Karpas-422 (cell line): Measurements from ENCODE around the gene SORD. TPM values are rescaled to one million over a fixed set of nuclear protein-coding genes. Genes with fewer than 3 reads are reported as not detected.
"Not testable (repeated sequence)": the region's sequence is repeated elsewhere in the genome, so short reads cannot be mapped to it uniquely, and the experiment has no call there.

Experiments
- DNase-seq: peaks from one replicate; pipeline ENCODE4 v3.0.0-alpha.2; 2015
- H2AFZ ChIP-seq: fragments of 200-600 bp; sonication (generic); 2 replicates; pipeline ENCODE4 v1.6.1; 2014; ENCODE audit warnings: antibody characterized with exemption, low read length, mixed read lengths
- H3K27ac ChIP-seq: fragments of 200-600 bp; sonication (generic); 2 replicates; pipeline ENCODE4 v1.5.1; 2014; ENCODE audit warnings: mild to moderate bottlenecking, low read length, moderate library complexity
- H3K27me3 ChIP-seq: fragments of 200-600 bp; sonication (generic); 2 replicates; pipeline ENCODE4 v1.6.1; 2014; ENCODE audit warnings: low read length, mixed read lengths
- H3K36me3 ChIP-seq: fragments of 200-600 bp; sonication (generic); 2 replicates; pipeline ENCODE4 v1.6.1; 2014; ENCODE audit warnings: low read length, mixed read lengths; ENCODE audit not compliant: insufficient read depth
- H3K4me1 ChIP-seq: fragments of 200-600 bp; sonication (generic); 2 replicates; pipeline ENCODE4 v1.6.1; 2014; ENCODE audit warnings: mild to moderate bottlenecking, low read length, mixed read lengths
- H3K4me2 ChIP-seq: fragments of 200-600 bp; sonication (generic); 2 replicates; pipeline ENCODE4 v1.6.1; 2014; ENCODE audit warnings: low read length, low read depth, mild to moderate bottlenecking; ENCODE audit not compliant: poor library complexity, severe bottlenecking
- H3K4me3 ChIP-seq: fragments of 200-600 bp; sonication (generic); 2 replicates; pipeline ENCODE4 v1.5.1; 2014; ENCODE audit warnings: mild to moderate bottlenecking, antibody characterized with exemption, low read length, mixed read lengths
- H3K79me2 ChIP-seq: fragments of 200-600 bp; sonication (generic); 2 replicates; pipeline ENCODE4 v1.6.1; 2014; ENCODE audit warnings: mild to moderate bottlenecking, low read length, mixed read lengths
- H3K9ac ChIP-seq: fragments of 200-600 bp; sonication (generic); 2 replicates; pipeline ENCODE4 v1.6.0; 2014; ENCODE audit warnings: low read length
- H3K9me2 ChIP-seq: fragments of 200-600 bp; sonication (generic), shearing (Covaris generic); replicated peaks from 2 replicates; pipeline ENCODE4 v1.6.0; 2014; ENCODE audit warnings: mild to moderate bottlenecking, low read length, moderate library complexity; ENCODE audit not compliant: insufficient read depth
- H3K9me3 ChIP-seq: fragments of 300-700, 200-600 bp; sonication (generic); 2 replicates; pipeline ENCODE4 v1.6.1; 2014; ENCODE audit warnings: low read length, mixed read lengths
- H4K20me1 ChIP-seq: fragments of 200-600 bp; sonication (generic); 2 replicates; pipeline ENCODE4 v1.6.1; 2014; ENCODE audit warnings: mild to moderate bottlenecking, antibody characterized with exemption, low read length, low read depth; ENCODE audit not compliant: insufficient read depth
- total RNA-seq: library from RNA; depleted of rRNA; stranded (reverse); fragments of >200 nt; shearing (Covaris generic); gene quantifications from 2 replicates; pipeline ENCODE4 v1.2.3, GENCODE V29; 2014; ENCODE audit warnings: low replicate concordance

The SORD gene
- total RNA-seq, 1 experiment from 2014 or later = 33.5 TPM

GRCh38 chr15:45062301-45062700, 39.3 kb downstream of the SORD start:
- not testable (repeated sequence) for H2AFZ ChIP-seq, H3K4me3 ChIP-seq, H3K9ac ChIP-seq, H3K9me2 ChIP-seq, H4K20me1 ChIP-seq, H3K27ac ChIP-seq, DNase-seq, H3K4me2 ChIP-seq, H3K27me3 ChIP-seq, H3K9me3 ChIP-seq
- peaks cover 18% of the 10 kb centered on the region for H3K36me3 ChIP-seq
- peaks cover 17% of the 10 kb centered on the region for H3K4me1 ChIP-seq
- H3K79me2 ChIP-seq = peaks cover 14% of the 10 kb centered on the region

DNA sequence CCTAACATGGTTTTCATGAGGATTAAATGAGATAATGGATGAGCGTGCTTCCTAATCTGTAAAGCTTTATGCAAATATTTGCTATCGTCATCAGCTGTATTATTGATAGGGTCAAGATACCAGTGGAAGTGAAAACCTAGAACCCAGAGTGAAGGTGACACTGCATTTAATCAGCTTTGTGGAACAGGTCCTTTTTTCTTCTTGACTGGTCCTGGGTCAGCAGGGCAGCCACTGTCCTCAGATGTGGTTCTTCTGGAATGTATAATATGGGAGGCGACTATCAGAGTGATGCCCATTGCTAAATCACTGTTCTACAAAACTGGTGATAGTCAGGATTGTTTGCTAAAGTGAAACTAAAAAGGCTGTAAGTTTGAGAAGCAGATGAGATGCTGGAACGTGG, 41.4 kb downstream of the SORD start:
- H3K9me2 ChIP-seq = no peaks in the 10 kb centered on the region
- no peaks in the 10 kb centered on the region for H3K9me3 ChIP-seq
- H3K4me2 ChIP-seq = peak overlapping the region; percentile 9
- H3K27ac ChIP-seq = peak overlapping the region; percentile 52
- peaks cover 17% of the 10 kb centered on the region for H3K4me1 ChIP-seq
- H3K36me3 ChIP-seq = peaks cover 9% of the 10 kb centered on the region; the same call in 1 of the 2 replicates
- H2AFZ ChIP-seq = no peak overlapping the region
- H3K9ac ChIP-seq = no peak overlapping the region
- no peaks in the 10 kb centered on the region for H3K27me3 ChIP-seq
- H4K20me1 ChIP-seq = no peaks in the 10 kb centered on the region
- no peak overlapping the region for H3K4me3 ChIP-seq
- no peaks in the 10 kb centered on the region for H3K79me2 ChIP-seq
- DNase-seq = no peak

- not testable (repeated sequence) for DNase-seq, H2AFZ ChIP-seq
These were observed 47.0 kb downstream of the SORD start for GRCh38 chr15:45069942-45070360.

DNA sequence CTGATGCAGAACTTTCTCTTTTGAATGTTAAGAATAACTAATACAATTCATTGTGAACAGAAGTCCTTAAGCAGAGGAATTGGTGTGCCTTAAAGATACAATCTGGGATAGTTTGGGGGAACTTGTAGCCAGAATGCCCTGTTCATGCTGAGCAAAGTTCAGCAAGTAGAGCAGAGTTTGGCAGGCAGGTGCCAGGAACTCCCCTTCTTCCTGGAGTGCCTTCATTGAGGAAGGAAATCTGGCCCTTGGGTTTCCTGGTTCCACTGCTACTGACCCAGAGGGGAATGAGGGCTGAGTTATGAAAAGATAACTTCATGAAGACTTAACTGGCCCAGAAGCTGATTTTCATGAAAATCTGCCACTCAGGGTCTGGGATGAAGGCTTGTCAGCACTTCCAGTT, 50.6 kb downstream of the SORD start:
- H3K9ac ChIP-seq, H4K20me1 ChIP-seq, H3K36me3 ChIP-seq, H3K79me2 ChIP-seq, H3K9me2 ChIP-seq, H3K4me3 ChIP-seq, DNase-seq, H3K27me3 ChIP-seq, H3K9me3 ChIP-seq, H2AFZ ChIP-seq, H3K4me1 ChIP-seq, H3K4me2 ChIP-seq, H3K27ac ChIP-seq: not testable (repeated sequence)

More at GRCh38 chr15:45069942-45070360, 47.0 kb downstream of the SORD start:
- H3K9me3 ChIP-seq, H3K4me2 ChIP-seq, H3K9me2 ChIP-seq, H3K36me3 ChIP-seq, H3K79me2 ChIP-seq, H3K27me3 ChIP-seq, H3K27ac ChIP-seq, H3K4me1 ChIP-seq, H3K4me3 ChIP-seq, H4K20me1 ChIP-seq, H3K9ac ChIP-seq: not testable (repeated sequence)

DNA sequence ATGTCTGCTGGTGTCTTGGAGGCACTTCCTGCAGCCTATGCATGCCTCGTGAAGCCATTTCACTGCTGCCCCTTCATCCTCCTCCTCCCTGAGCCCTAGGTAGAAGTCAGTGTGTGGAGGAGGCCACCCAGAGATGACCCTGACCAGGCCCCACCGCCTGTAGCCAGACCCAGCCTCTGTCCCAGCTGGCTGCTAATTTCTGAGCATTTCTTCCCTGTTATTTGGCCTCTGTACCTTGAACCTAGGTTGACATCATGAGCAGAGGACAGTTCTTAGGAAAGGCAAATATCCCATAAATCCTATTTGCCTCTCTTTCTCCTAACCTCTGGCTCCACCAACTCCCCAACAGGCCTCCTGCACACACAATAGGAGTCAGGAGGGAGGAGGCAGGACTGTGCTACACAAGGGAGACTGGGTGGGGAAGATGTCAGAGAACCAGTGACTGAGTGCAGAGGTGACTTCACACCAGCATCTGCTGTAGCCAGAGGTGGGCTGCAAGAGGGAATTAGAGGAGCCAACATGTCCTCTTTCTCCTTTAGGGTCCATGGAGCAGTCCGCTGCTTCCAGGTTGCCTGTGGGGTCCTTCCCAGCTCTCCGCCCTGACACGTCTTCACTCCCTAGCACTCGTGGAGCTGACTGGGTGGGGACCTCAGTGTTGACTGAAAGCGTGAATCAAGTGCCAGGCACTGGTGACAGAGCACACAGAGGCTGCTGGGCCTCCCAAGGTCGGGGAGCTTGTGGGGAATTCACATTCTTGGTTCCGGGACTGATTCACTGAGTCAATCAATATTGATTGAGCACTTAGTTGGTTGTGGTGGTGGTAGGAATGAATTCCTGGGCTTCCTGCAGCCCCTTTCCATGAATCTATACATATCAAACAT, 52.7 kb downstream of the SORD start:
- not testable (repeated sequence) for H3K9me3 ChIP-seq, DNase-seq, H3K9ac ChIP-seq, H3K4me1 ChIP-seq, H2AFZ ChIP-seq, H3K27ac ChIP-seq, H3K27me3 ChIP-seq, H3K4me2 ChIP-seq, H3K36me3 ChIP-seq, H4K20me1 ChIP-seq, H3K4me3 ChIP-seq, H3K9me2 ChIP-seq, H3K79me2 ChIP-seq

DNA sequence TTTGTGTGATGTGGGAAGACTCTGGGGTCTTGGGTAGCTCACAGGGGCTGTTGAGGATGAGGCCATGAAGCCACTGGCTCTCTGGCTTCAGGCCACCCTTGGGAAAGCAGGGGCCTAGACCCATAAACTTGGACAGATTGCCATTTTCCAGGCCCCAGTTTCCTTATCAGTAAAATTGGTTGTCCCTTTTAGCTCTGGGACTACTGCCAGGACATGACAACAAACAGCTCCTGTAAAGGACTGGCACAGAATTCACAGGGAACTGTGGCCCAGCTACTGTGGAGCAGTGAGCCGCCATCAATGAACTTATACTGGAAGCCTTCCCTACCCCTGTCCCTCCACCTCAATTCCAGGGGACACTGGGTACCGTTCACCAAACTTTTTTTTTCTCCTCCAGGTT, 54.4 kb downstream of the SORD start:
- not testable (repeated sequence) for H3K9me3 ChIP-seq, H3K36me3 ChIP-seq, H4K20me1 ChIP-seq, H3K9me2 ChIP-seq, H3K4me2 ChIP-seq, DNase-seq, H3K9ac ChIP-seq, H3K27me3 ChIP-seq, H2AFZ ChIP-seq, H3K79me2 ChIP-seq, H3K4me3 ChIP-seq, H3K4me1 ChIP-seq, H3K27ac ChIP-seq

DNA sequence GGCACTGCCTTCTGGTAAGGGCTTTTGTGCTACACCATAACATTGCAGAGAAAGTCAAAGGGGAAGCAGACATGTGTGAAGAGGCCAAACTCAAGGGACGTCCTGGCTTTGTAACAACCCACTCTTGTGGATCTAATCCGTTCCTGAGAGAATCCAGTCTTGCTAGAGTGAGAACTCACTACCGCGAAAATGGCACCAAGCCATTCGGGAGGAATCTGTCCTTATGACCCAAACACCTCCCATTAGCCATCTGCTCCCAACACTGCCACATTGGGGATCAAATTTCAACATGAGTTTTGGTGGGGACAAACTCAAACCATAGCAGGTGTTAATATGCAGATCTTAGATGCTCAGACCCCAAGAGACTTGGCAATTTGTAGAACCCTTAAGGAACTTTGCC, 56.2 kb downstream of the SORD start:
- H3K4me3 ChIP-seq, H3K36me3 ChIP-seq, H3K27ac ChIP-seq, H3K9me2 ChIP-seq, H3K4me1 ChIP-seq, H3K27me3 ChIP-seq, H3K4me2 ChIP-seq, H4K20me1 ChIP-seq, H3K9me3 ChIP-seq, H3K9ac ChIP-seq, H3K79me2 ChIP-seq, H2AFZ ChIP-seq: not testable (repeated sequence)
- DNase-seq = peak; percentile 12

- not testable (repeated sequence) for H3K4me3 ChIP-seq, H3K4me2 ChIP-seq
These were observed 56.7 kb downstream of the SORD start for GRCh38 chr15:45079628-45080246.

More at GRCh38 chr15:45079628-45080246, 56.7 kb downstream of the SORD start:
- H3K4me1 ChIP-seq, H3K27ac ChIP-seq, H3K9me2 ChIP-seq, H2AFZ ChIP-seq, H3K27me3 ChIP-seq, DNase-seq, H3K9me3 ChIP-seq, H3K9ac ChIP-seq, H3K79me2 ChIP-seq, H4K20me1 ChIP-seq, H3K36me3 ChIP-seq: not testable (repeated sequence)
